ENCODE results near the gene STRBP. TPM values are rescaled to one million over a fixed set of nuclear protein-coding genes. Genes with fewer than 3 reads are reported as not detected.

Gene STRBP
- total and polyA plus RNA-seq, 2 of the 8 experiments (the other 6 are each of a cell fraction or from before 2014, with no cell fraction given) = 29.7 to 105 TPM

- no peak overlapping the region for H2AFZ ChIP-seq (ENCODE audit: low read length)
- H3K27ac ChIP-seq (ENCODE audit: low read depth, low read length) = no peak overlapping the region
- no peak for FAIRE-seq
- H4K20me1 ChIP-seq (replicated peaks in 1 of 2; ENCODE audit: control insufficient read depth in 1 of 2, insufficient read depth in 2 of 2, low read length in 2 of 2) = no peaks in the 10 kb centered on the region
- no peak overlapping the region for H3K56ac ChIP-seq (replicated peaks; ENCODE audit: insufficient read length, low read depth, low read length)
- TF ChIP-seq ASH2L (IDR thresholded peaks at IDR 0.05; ENCODE audit: low read length) = no peak
- no peak for TF ChIP-seq FOSL1 (IDR thresholded peaks at IDR 0.05; ENCODE audit: insufficient read depth, low read depth, low read length)
- no peak for TF ChIP-seq TEAD4 (IDR thresholded peaks at IDR 0.05; ENCODE audit: low read depth, low read length)
- TF ChIP-seq SP1 (IDR thresholded peaks at IDR 0.05; ENCODE audit: low read depth, low read length) = no peak
- TF ChIP-seq ZNF274 (IDR thresholded peaks at IDR 0.05; ENCODE audit: borderline replicate concordance, extremely low read depth, low read length) = no peak
- TF ChIP-seq, protein P1, sequence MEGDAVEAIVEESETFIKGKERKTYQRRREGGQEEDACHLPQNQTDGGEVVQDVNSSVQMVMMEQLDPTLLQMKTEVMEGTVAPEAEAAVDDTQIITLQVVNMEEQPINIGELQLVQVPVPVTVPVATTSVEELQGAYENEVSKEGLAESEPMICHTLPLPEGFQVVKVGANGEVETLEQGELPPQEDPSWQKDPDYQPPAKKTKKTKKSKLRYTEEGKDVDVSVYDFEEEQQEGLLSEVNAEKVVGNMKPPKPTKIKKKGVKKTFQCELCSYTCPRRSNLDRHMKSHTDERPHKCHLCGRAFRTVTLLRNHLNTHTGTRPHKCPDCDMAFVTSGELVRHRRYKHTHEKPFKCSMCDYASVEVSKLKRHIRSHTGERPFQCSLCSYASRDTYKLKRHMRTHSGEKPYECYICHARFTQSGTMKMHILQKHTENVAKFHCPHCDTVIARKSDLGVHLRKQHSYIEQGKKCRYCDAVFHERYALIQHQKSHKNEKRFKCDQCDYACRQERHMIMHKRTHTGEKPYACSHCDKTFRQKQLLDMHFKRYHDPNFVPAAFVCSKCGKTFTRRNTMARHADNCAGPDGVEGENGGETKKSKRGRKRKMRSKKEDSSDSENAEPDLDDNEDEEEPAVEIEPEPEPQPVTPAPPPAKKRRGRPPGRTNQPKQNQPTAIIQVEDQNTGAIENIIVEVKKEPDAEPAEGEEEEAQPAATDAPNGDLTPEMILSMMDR (IDR thresholded peaks at IDR 0.05; ENCODE audit: control extremely low read depth in 1 of 3, insufficient read depth in 1 of 3, low read depth in 1 of 3, low read length in 3 of 3) = no peak
- no peak for TF ChIP-seq JUN (IDR thresholded peaks at IDR 0.05; ENCODE audit: low read depth, low read length)
- no peak for TF ChIP-seq SRF (IDR thresholded peaks at IDR 0.05; ENCODE audit: low read depth, low read length)
- TF ChIP-seq, protein P2, sequence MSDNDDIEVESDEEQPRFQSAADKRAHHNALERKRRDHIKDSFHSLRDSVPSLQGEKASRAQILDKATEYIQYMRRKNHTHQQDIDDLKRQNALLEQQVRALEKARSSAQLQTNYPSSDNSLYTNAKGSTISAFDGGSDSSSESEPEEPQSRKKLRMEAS (IDR thresholded peaks at IDR 0.05) = no peak
- ChIA-PET CTCF (ENCODE audit: partially characterized antibody) (interaction anchor here (0.5 to 1.6 kb wide), 2 partner anchors 183 to 212 kb away, joined by 3 to 4 read pairs; no protein-coding TSS in a partner anchor), POLR2A (ENCODE audit: partially characterized antibody) (interaction anchor here (1.0 kb wide), 1 partner anchor 40 kb away, joined by 3 read pairs; no protein-coding TSS in a partner anchor)
- no peak overlapping the region for H3K4me3 ChIP-seq (ENCODE audit: extremely low read depth in 1 of 4, insufficient read depth in 2 of 4, low read depth in 3 of 4, low read length in 4 of 4)
- no peak overlapping the region for H3K23ac ChIP-seq (ENCODE audit: insufficient read length)
- H2BK12ac ChIP-seq (ENCODE audit: low read depth, low read length) = no peak overlapping the region
- no peak overlapping the region for H3K9ac ChIP-seq (replicated peaks in 1 of 4; ENCODE audit: extremely low read depth in 1 of 4, low read depth in 3 of 4, low read length in 3 of 4)
- H2BK15ac ChIP-seq (ENCODE audit: low read length) = no peak overlapping the region
- no peak overlapping the region for H4K5ac ChIP-seq (ENCODE audit: insufficient read length, low read depth, low read length)
- H4K8ac ChIP-seq (ENCODE audit: extremely low read depth, insufficient read depth, low read length) = no peak overlapping the region
- H2BK20ac ChIP-seq (ENCODE audit: low read length) = no peak overlapping the region
- no peaks in the 10 kb centered on the region for H3K79me2 ChIP-seq (ENCODE audit: control insufficient read depth in 1 of 2, insufficient read depth in 2 of 2, low read length in 2 of 2)
- H3K36me3 ChIP-seq (ENCODE audit: control insufficient read depth in 2 of 4, insufficient read depth in 4 of 4, low read length in 3 of 4) = peaks cover 0 to 12% (median 7%) of the 10 kb centered on the region in 4 experiments; a peak in 3 of 8 replicates
- H3K4ac ChIP-seq (replicated peaks; ENCODE audit: insufficient read length, low read depth, low read length) = no peak overlapping the region
- no peak overlapping the region for H4K91ac ChIP-seq (replicated peaks; ENCODE audit: insufficient read length, low read length)
- no peak overlapping the region for H2BK5ac ChIP-seq (ENCODE audit: low read depth, low read length)
- no peak overlapping the region for H3K18ac ChIP-seq (ENCODE audit: extremely low read depth, low read length)
- H3K9me3 ChIP-seq (ENCODE audit: insufficient read depth in 2 of 2, low read depth in 1 of 2, low read length in 1 of 2) = no peaks in the 10 kb centered on the region
- 0 out of 2 replicates have a peak, but pooled peaks cover 2% of the 10 kb centered on the region for H3K79me1 ChIP-seq (ENCODE audit: low read depth, low read length)
- DNase-seq (ENCODE audit: low read depth in 1 of 2, low spot score in 2 of 2) = no peak
- no peaks in the 10 kb centered on the region for H3K23me2 ChIP-seq (ENCODE audit: low read depth, low read length)
- no peak overlapping the region for H3K14ac ChIP-seq (ENCODE audit: insufficient read length)
- 86% methylated on average over 2 of the region's 2 CpGs; no CpG with 5 or more reads in 1 of the 2 experiments for WGBS, 2 experiments (ENCODE audit: extremely low coverage in 1 of 2, insufficient coverage in 1 of 2, insufficient read length in 1 of 2, insufficient replicate concordance in 2 of 2, low coverage in 1 of 2, low lambda C conversion rate in 2 of 2, missing lambda C conversion rate in 1 of 2)
- no peaks in the 10 kb centered on the region for H3K4me1 ChIP-seq (replicated peaks in 1 of 4; ENCODE audit: control insufficient read depth in 3 of 4, insufficient read depth in 4 of 4, low read length in 3 of 4)
- H3K27me3 ChIP-seq (replicated peaks in 1 of 4; ENCODE audit: control insufficient read depth in 3 of 4, extremely low read depth in 1 of 4, insufficient read depth in 3 of 4, low read length in 3 of 4) = no peaks in the 10 kb centered on the region
- H3K4me2 ChIP-seq (ENCODE audit: insufficient read depth in 1 of 2, low read depth in 2 of 2, low read length in 2 of 2) = no peak overlapping the region
- no peak overlapping the region for H2AK5ac ChIP-seq (ENCODE audit: low read depth, low read length)
- H2BK120ac ChIP-seq (replicated peaks; ENCODE audit: low read depth, low read length) = no peak overlapping the region
These were observed 130.2 kb downstream of the STRBP start for GRCh38 chr9:123138163-123138562.

Data from H1 (cell line).